SU-DHL-6 (cell line): ENCODE measurements around the gene USP17L11.
"Not testable (repeated sequence)": the region's sequence is repeated elsewhere in the genome, so short reads cannot be mapped to it uniquely, and the experiment has no call there.

Experiments
- CTCF ChIP-seq: fragments of 200-600 bp; sonication (generic); IDR thresholded peaks from one replicate; pipeline ENCODE4 v1.5.1; 2017; ENCODE audit warnings: antibody characterized with exemption, mild to moderate bottlenecking, low read length, moderate library complexity; ENCODE audit not compliant: insufficient read depth, poor library complexity, severe bottlenecking
- EZH2phosphoT487 ChIP-seq: fragments of 200-600 bp; sonication (generic), shearing (Covaris generic); conservative IDR thresholded peaks from 2 replicates; pipeline ENCODE4 v1.6.1; 2018; ENCODE audit warnings: mild to moderate bottlenecking, antibody characterized with exemption, low read length, moderate library complexity, mixed read lengths

- TF ChIP-seq CTCF, EZH2phosphoT487: not testable (repeated sequence)
Measured at GRCh38 chr4:9234085-9234484, 18.9 kb downstream of the USP17L11 start, which contains the start of gene USP17L15.
